BJ (cell line): ENCODE data around the gene SQSTM1. TPM values are rescaled to one million over a fixed set of nuclear protein-coding genes. Genes with fewer than 3 reads are reported as not detected.
"Not testable (repeated sequence)": the region's sequence is repeated elsewhere in the genome, so short reads cannot be mapped to it uniquely, and the experiment has no call there.

Experiments
- CTCF ChIA-PET: fragments of 350-600 bp; formaldehyde crosslinking; extraction: SDS; loops from one replicate; lab custom pipeline; 2021; ENCODE audit warnings: antibody characterized with exemption, inconsistent platforms; lab: Yijun Ruan, JAX
- POLR2A ChIA-PET: fragments of 300-600 bp; sonication (Branson Sonifier 250); formaldehyde crosslinking; extraction: SDS; loops from one replicate; lab custom pipeline; 2021; ENCODE audit warnings: antibody characterized with exemption; lab: Charles Lee
- DNase-seq: peaks from one replicate; pipeline ENCODE4 v3.0.0-alpha.2; 2011; ENCODE audit warnings: low read depth
- H3K27me3 ChIP-seq: 2 replicates; pipeline ENCODE4 v1.6.0; 2011; ENCODE audit warnings: low read length; ENCODE audit not compliant: control insufficient read depth, insufficient read depth
- H3K36me3 ChIP-seq: 2 replicates; pipeline ENCODE4 v1.5.1; 2011; ENCODE audit warnings: low read length; ENCODE audit not compliant: control insufficient read depth, insufficient read depth
- H3K4me3 ChIP-seq: 2 replicates; pipeline ENCODE4 v1.5.1; 2011; ENCODE audit warnings: low read depth, mild to moderate bottlenecking, control low read depth, low read length
- CTCF ChIP-seq: IDR thresholded peaks from 2 replicates; pipeline ENCODE4 v1.5.1; 2011; ENCODE audit warnings: low read depth, mild to moderate bottlenecking, control low read depth, inconsistent platforms, low read length, moderate library complexity; ENCODE audit not compliant: insufficient read depth
- polyA plus RNA-seq: library from polyadenylated mRNA; depleted of rRNA; stranded (reverse); fragments of >200 nt; gene quantifications from 2 replicates; pipeline ENCODE4 v1.2.3, GENCODE V29; 2011

The SQSTM1 gene
- polyA plus RNA-seq, 1 experiment = 307 TPM

GRCh38 chr5:179868541-179868940 is 47.8 kb downstream of the SQSTM1 start:
- POLR2A ChIA-PET = no interaction called here

GRCh38 chr5:179869101-179869500 is 48.4 kb downstream of the SQSTM1 start:
- peaks cover 49% of the 10 kb centered on the region for H3K36me3 ChIP-seq
- no peaks in the 10 kb centered on the region for H3K27me3 ChIP-seq
- no peak for DNase-seq
- no peak overlapping the region for H3K4me3 ChIP-seq
- no peak for TF ChIP-seq CTCF
- CTCF ChIA-PET = interaction anchor here (0.6 kb wide), 1 partner anchor 40 kb away, joined by 3 read pairs; no protein-coding TSS in a partner anchor
- POLR2A ChIA-PET = no interaction called here

More at GRCh38 chr5:179868541-179868940, 47.8 kb downstream of the SQSTM1 start:
- CTCF ChIA-PET = interaction anchor here (0.6 kb wide), 1 partner anchor 41 kb away, joined by 3 read pairs; no protein-coding TSS in a partner anchor
- H3K4me3 ChIP-seq = no peak overlapping the region
- H3K36me3 ChIP-seq = peaks cover 49% of the 10 kb centered on the region
- no peak for DNase-seq
- no peak for TF ChIP-seq CTCF
- H3K27me3 ChIP-seq = no peaks in the 10 kb centered on the region

- Histone ChIP-seq H3K36me3 (peaks cover 53% of the 10 kb centered on the region), H3K4me3 (no peak overlapping the region), H3K27me3 (no peaks in the 10 kb centered on the region)
- CTCF ChIA-PET = no interaction called here
- no peak for TF ChIP-seq CTCF
- DNase-seq = no peak
- POLR2A ChIA-PET = no interaction called here
Observed at GRCh38 chr5:179869641-179870402, 49.1 kb downstream of the SQSTM1 start.

- ChIA-PET CTCF (interaction anchor here (2.6 kb wide), 1 partner anchor 9 kb away, joined by 10 read pairs; no protein-coding TSS in a partner anchor), POLR2A (no interaction called here)
- H3K27me3 ChIP-seq = no peaks in the 10 kb centered on the region
- TF ChIP-seq CTCF = peak; percentile 33
- H3K36me3 ChIP-seq = peaks cover 50% of the 10 kb centered on the region
- no peak overlapping the region for H3K4me3 ChIP-seq
- no peak for DNase-seq
Observed at GRCh38 chr5:179870403-179870903, 49.7 kb downstream of the SQSTM1 start.

- H3K4me3 ChIP-seq = no peak overlapping the region
- ChIA-PET CTCF (interaction anchor here (2.6 kb wide), 1 partner anchor 9 kb away, joined by 10 read pairs; no protein-coding TSS in a partner anchor), POLR2A (no interaction called here)
- no peak for DNase-seq
- TF ChIP-seq CTCF = no peak
- peaks cover 53% of the 10 kb centered on the region for H3K36me3 ChIP-seq
- no peaks in the 10 kb centered on the region for H3K27me3 ChIP-seq
Observed at GRCh38 chr5:179870952-179871351, 50.2 kb downstream of the SQSTM1 start.

GRCh38 chr5:179871533-179871932 is 50.8 kb downstream of the SQSTM1 start:
- H3K36me3 ChIP-seq = peaks cover 55% of the 10 kb centered on the region
- POLR2A ChIA-PET, H3K27me3 ChIP-seq, DNase-seq, H3K4me3 ChIP-seq: not testable (repeated sequence)
- CTCF ChIA-PET = interaction anchor here (2.6 kb wide), 1 partner anchor 10 kb away, joined by 10 read pairs; no protein-coding TSS in a partner anchor
